GM12891 (cell line): Measurements from ENCODE around the gene TMEM170B.

Experiments
- PAX5 ChIP-seq: IDR thresholded peaks from 2 replicates; pipeline ENCODE4 v1.6.1; 2011; ENCODE audit warnings: low read length, moderate library complexity, mild to moderate bottlenecking; ENCODE audit not compliant: insufficient read depth, severe bottlenecking
- POLR2A ChIP-seq: IDR thresholded peaks from 2 replicates; pipeline ENCODE4 v1.6.1; 2011; ENCODE audit warnings: low read depth, low read length, control low read depth
- POLR2AphosphoS5 ChIP-seq: IDR thresholded peaks from 2 replicates; pipeline ENCODE4 v1.6.1; 2011; ENCODE audit warnings: low read depth, low read length, control low read depth
- TAF1 ChIP-seq: IDR thresholded peaks from 2 replicates; pipeline ENCODE4 v1.6.1; 2011; ENCODE audit warnings: low read depth, low read length, control low read depth

DNA sequence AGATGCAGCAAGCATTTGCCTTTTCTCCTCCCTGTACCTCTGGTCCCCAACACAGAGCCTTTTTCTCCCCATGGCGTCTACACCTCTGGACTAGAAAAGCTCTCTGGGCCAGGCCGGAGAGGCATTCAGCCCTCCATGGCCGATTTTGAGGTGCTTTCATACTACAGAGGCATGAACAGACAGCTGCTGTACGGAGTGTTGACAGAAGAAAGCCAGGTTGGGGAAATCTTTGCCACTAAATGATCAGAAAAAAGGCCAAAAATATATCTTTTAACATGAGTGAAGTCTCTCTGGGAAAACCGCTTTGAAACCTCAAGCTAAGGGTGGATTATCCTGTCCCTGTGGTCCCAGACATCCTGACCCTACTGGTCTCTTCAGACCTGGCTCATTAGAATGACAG lies 94.0 kb downstream of the TMEM170B start:
- TF ChIP-seq POLR2A (no peak), POLR2AphosphoS5 (no peak), TAF1 (no peak), PAX5 (no peak)
